Fibroblast of peridontal ligament (primary cell): Measurements from ENCODE around the gene SCG5.

Experiments used
- DNase-seq: peaks from one replicate; pipeline ENCODE4 v3.0.0-alpha.2; 2010; ENCODE audit errors: extremely low read depth

The SCG5 gene

DNA sequence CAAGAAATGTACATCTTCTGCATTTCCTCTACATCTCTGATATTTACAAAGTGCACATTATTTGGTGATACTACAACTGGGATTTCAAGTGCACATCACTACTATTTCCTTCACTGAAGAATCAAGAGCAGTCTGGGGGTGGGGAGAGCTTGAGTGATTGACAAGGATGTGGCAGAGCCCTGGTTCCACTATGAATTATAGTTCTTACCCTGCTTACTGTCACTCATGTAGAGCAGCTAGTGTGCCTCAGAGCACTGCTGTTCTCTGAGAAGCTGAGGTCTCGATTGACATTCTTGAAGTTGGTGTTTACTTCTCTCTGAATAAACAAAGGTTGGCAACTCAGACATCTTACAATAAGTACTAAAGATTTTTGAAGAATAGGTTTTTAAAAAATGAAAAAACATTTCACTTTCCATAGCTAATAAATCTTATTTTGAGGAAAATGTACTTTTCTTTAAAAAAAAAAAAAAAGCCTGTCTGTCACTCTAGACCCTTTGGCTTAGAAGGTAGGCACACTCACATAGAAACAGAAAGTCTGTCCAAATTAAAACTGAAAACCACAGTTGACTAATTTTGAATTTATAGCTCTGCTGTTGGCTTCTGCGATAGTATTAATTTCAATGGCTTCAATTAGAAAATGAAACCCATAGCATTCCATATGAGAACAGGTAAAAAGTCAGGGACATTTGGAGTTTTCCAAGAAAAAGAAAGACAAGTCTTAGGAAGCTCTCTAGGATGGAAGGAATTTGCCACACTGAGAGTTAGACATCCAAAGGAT is 81.8 kb downstream of the SCG5 start:
- peak; percentile 25 for DNase-seq

DNA sequence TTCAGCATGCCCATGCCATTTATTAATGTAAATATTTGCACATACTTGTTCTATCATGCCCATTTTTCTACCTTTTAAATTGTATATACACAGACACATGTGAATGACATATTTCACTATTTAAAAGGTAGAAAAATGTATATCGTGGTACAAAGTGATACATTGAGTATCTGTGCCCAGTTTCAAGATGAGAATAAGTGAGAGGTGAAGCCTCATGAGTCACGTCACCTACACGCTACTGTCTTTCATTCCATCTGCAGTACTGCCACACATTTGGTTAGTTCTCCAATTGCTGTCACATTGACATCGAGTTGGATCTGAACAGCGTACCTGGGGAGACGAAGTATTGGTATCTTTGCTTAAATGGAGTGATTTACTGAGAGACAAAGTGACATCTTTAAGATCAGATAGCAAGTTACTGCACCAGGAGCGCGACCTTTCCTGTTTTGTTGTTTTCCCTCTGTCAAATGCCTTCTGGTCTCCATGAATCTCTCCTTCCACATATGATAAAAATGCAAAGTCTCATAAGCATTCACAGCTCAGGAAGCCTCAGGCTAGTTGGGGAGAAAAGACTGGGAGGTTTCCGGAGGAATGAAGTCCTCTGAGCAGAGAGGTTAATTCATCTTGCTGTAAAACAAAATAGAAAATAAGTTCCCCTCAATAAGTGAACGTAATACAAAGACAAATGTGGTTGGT is 88.3 kb downstream of the SCG5 start:
- no peak for DNase-seq

DNA sequence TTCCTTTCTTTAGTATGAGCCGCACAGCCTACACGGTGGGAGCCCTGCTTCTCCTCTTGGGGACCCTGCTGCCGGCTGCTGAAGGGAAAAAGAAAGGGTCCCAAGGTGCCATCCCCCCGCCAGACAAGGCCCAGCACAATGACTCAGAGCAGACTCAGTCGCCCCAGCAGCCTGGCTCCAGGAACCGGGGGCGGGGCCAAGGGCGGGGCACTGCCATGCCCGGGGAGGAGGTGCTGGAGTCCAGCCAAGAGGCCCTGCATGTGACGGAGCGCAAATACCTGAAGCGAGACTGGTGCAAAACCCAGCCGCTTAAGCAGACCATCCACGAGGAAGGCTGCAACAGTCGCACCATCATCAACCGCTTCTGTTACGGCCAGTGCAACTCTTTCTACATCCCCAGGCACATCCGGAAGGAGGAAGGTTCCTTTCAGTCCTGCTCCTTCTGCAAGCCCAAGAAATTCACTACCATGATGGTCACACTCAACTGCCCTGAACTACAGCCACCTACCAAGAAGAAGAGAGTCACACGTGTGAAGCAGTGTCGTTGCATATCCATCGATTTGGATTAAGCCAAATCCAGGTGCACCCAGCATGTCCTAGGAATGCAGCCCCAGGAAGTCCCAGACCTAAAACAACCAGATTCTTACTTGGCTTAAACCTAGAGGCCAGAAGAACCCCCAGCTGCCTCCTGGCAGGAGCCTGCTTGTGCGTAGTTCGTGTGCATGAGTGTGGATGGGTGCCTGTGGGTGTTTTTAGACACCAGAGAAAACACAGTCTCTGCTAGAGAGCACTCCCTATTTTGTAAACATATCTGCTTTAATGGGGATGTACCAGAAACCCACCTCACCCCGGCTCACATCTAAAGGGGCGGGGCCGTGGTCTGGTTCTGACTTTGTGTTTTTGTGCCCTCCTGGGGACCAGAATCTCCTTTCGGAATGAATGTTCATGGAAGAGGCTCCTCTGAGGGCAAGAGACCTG is 89.5 kb downstream of the SCG5 start:
- DNase-seq = no peak

GRCh38 chr15:32732574-32733157 is 91.2 kb downstream of the SCG5 start:
- DNase-seq = peak; percentile 54

DNA sequence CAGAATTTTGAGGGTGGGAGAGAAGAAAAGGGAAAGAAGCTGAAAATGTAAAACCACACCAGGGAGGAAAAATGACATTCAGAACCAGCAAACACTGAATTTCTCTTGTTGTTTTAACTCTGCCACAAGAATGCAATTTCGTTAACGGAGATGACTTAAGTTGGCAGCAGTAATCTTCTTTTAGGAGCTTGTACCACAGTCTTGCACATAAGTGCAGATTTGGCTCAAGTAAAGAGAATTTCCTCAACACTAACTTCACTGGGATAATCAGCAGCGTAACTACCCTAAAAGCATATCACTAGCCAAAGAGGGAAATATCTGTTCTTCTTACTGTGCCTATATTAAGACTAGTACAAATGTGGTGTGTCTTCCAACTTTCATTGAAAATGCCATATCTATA is 91.8 kb downstream of the SCG5 start:
- DNase-seq = peak; percentile 87

DNA sequence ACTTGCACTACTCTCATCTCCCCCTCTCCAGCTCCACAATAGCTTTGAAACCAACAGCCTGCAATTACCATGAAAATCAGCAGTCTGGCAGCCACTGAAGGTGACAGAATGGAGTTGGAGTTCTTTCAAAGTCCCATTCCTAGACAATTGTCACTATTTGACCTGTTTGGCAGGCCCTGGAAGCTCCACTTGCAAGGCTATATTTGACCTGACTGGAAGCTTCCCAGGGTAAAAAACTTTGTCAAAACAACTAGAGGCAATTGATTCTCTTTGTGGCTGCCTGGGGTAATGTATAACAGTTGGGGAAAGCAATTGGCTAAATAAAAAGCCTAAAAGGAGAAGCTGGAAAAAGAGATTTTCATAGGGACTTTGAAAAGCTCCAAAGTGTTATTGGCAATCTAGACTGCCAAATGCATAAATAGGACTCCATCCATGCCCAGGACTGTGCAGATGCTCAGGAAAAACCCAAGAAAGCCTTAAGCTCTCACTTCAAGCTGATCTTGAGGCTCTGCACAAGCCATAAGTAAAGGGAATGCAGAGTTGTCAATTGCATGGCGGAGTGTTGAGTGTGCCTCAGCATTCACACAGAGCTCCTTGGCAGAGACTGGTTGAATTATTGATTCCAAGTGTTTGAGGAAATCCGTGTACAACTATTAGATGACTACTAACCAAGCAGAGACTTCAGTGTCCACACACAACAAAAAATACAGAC is 94.6 kb downstream of the SCG5 start:
- DNase-seq = peak; percentile 42

- peak; percentile 38 for DNase-seq
These were observed 95.2 kb downstream of the SCG5 start for GRCh38 chr15:32736701-32737061.

- DNase-seq = peak; percentile 54
These were observed 95.8 kb downstream of the SCG5 start for GRCh38 chr15:32737304-32737703.

GRCh38 chr15:32738666-32739065 is 97.2 kb downstream of the SCG5 start:
- peak; percentile 52 for DNase-seq

- DNase-seq = peak; percentile 49
These were observed 98.1 kb downstream of the SCG5 start for GRCh38 chr15:32739522-32740063.

DNA sequence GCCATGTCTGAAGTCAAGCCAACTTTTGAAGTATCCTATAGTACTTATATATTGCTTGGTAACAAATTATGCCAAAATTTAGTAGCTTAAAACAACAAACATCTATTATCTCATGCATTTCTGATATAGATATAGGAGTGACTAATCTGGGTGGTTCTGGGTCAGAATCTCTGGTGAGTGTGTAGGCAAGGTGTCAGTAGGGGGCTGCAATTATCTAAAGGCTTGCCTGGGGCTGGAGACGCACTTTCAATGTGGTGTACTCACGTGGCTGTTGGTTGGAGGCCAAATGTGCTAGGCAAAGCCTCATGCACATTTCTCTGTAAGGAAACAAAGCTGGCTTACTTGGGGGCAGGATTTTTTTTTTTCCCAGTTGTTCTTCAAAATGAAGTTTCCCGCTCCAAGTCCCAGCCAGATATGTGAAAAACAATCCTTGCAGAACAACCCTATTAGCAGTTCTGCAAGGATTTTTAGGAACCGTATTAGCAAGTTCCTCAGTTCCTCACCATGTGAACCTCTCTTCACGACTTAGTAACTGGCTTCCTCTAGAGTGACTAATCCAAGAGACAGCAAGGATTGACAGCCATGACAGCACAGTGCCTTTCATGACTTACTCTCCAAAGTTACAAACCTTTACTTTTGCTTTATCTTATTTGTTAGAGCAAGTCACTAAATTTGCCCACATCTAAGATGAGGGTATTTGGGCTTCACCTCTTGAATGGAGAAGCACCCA is 102.1 kb downstream of the SCG5 start:
- DNase-seq = peak; percentile 54

DNA sequence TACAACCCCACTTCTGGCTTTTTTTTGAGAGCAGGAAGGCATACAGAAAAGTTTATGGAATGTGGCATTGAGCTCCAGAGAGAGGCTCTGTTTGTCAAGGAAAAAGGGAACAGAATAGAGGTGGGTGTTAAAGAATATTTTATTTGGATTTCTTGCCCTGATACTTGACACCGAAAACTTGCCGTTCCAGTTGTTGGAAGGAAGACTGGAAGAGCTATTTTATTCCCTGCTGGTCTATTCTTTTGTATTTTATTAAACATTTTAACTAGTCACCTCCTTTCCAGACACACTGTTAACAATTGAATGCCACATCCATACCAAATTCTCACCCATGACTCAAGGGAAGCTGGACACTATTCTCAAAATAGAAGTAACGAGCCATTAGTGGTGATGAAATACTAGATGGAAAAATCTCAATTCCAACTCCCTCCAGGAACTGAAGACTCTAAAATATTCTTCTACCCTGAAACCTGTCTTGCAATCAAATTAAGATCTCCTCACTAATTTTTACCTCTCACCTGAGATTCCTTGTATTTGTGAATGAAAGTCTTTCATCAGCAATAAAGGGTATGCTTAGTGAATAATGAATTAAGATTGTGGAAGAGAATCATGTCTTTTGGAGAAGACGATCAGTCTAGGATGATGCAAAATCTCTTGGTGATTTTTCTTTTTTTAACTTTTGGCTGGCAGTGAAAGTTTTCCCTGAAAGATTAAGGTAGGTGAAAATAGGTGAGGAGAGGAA is 104.8 kb downstream of the SCG5 start:
- DNase-seq = no peak
